ENCODE measurements around the gene TUBGCP3.

DNA sequence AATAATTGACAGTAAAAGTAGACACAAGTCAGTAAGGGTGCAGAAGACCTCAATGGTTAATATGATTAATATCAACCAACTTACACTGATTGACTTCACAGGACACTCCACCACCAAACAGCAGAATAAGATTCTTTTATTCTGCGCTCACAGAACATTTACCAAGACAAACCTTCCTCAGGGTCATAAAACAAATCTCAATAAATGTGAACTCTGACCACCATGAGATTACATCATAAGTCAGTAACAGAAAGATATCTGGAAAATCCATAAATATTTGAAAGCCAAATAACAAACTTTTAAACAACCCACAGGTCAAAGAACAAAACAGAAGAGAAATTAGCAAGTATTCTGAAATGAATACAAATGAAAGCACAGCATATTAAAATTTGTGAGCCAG lies 112.1 kb downstream of the TUBGCP3 start:
- TF ChIP-seq, protein P1, sequence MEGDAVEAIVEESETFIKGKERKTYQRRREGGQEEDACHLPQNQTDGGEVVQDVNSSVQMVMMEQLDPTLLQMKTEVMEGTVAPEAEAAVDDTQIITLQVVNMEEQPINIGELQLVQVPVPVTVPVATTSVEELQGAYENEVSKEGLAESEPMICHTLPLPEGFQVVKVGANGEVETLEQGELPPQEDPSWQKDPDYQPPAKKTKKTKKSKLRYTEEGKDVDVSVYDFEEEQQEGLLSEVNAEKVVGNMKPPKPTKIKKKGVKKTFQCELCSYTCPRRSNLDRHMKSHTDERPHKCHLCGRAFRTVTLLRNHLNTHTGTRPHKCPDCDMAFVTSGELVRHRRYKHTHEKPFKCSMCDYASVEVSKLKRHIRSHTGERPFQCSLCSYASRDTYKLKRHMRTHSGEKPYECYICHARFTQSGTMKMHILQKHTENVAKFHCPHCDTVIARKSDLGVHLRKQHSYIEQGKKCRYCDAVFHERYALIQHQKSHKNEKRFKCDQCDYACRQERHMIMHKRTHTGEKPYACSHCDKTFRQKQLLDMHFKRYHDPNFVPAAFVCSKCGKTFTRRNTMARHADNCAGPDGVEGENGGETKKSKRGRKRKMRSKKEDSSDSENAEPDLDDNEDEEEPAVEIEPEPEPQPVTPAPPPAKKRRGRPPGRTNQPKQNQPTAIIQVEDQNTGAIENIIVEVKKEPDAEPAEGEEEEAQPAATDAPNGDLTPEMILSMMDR (conservative IDR thresholded peaks at IDR 0.05 in 1 of 2, IDR thresholded peaks at IDR 0.05 in 1 of 2; ENCODE audit: extremely low read depth in 1 of 2, insufficient read depth in 1 of 2, low read depth in 1 of 2, low read length in 2 of 2): no peak
- TF ChIP-seq EZH2 (IDR thresholded peaks at IDR 0.05; ENCODE audit: borderline replicate concordance, low read length): no peak
